CMK (cell line): ENCODE data around the gene CLDN9.
"Not testable (repeated sequence)": the region's sequence is repeated elsewhere in the genome, so short reads cannot be mapped to it uniquely, and the experiment has no call there.

Experiments
- DNase-seq: peaks from one replicate; pipeline ENCODE4 v3.0.0-alpha.2; 2010; ENCODE audit warnings: low read depth

Gene CLDN9

GRCh38 chr16:3032624-3033023, 19.9 kb downstream of the CLDN9 start:
- no peak for DNase-seq

GRCh38 chr16:3035289-3035971, 22.7 kb downstream of the CLDN9 start:
- DNase-seq, result no peak

- no peak for DNase-seq
These were observed 23.4 kb downstream of the CLDN9 start for GRCh38 chr16:3035972-3036725.

GRCh38 chr16:3036726-3037315, 24.1 kb downstream of the CLDN9 start, which contains the start of gene BICDL2:
TSS of gene BICDL2 (minus strand) at chr16:3036944. CDS start at chr16:3035496, 1,448 bp downstream.
- no peak for DNase-seq

GRCh38 chr16:3038256-3038655, 25.5 kb downstream of the CLDN9 start:
- no peak for DNase-seq

GRCh38 chr16:3038896-3039295, 26.2 kb downstream of the CLDN9 start:
- no peak for DNase-seq

GRCh38 chr16:3042376-3042775, 29.7 kb downstream of the CLDN9 start:
- no peak for DNase-seq

- DNase-seq, result no peak
These were observed 32.0 kb downstream of the CLDN9 start for GRCh38 chr16:3044708-3045107.

- DNase-seq, result no peak
These were observed 33.3 kb downstream of the CLDN9 start, which contains the start of gene MMP25 for GRCh38 chr16:3045758-3046640. TSS of gene MMP25 (plus strand) at chr16:3046561. CDS start at chr16:3046918, 357 bp downstream.

GRCh38 chr16:3046641-3047386, 34.1 kb downstream of the CLDN9 start:
- no peak for DNase-seq

GRCh38 chr16:3047387-3047720, 34.6 kb downstream of the CLDN9 start:
- DNase-seq, result no peak

- no peak for DNase-seq
These were observed 37.3 kb downstream of the CLDN9 start for GRCh38 chr16:3049921-3050481.

GRCh38 chr16:3050487-3050886, 37.8 kb downstream of the CLDN9 start:
- DNase-seq, result no peak

GRCh38 chr16:3051009-3051408, 38.3 kb downstream of the CLDN9 start:
- DNase-seq, result no peak

- DNase-seq, result no peak
These were observed 38.8 kb downstream of the CLDN9 start for GRCh38 chr16:3051494-3051893.

- not testable (repeated sequence) for DNase-seq
These were observed 40.0 kb downstream of the CLDN9 start for GRCh38 chr16:3052571-3053329.

- not testable (repeated sequence) for DNase-seq
These were observed 40.6 kb downstream of the CLDN9 start for GRCh38 chr16:3053330-3053710.

- DNase-seq, result peak; percentile 74
These were observed 42.4 kb downstream of the CLDN9 start for GRCh38 chr16:3054965-3055733.

GRCh38 chr16:3055734-3056115, 43.0 kb downstream of the CLDN9 start:
- DNase-seq, result not testable (repeated sequence)
